OCI-LY1 (cell line): Measurements from ENCODE around the gene BTBD10.

Experiments used
- CTCF ChIP-seq: fragments of 200-600 bp; sonication (generic), shearing (Covaris generic); IDR thresholded peaks from 2 replicates; pipeline ENCODE4 v1.5.1; 2017; ENCODE audit warnings: mild to moderate bottlenecking, antibody characterized with exemption, low read length, moderate library complexity, mixed read lengths
- EZH2 ChIP-seq: fragments of 200-600 bp; sonication (generic), shearing (Covaris generic); IDR thresholded peaks from 2 replicates; pipeline ENCODE4 v1.8.0; 2017; ENCODE audit warnings: borderline replicate concordance, mixed run types, mild to moderate bottlenecking, antibody characterized with exemption, low read length, moderate library complexity, mixed read lengths

GRCh38 chr11:13503393-13503792 lies 40.4 kb upstream of the BTBD10 start:
- TF ChIP-seq CTCF (no peak), EZH2 (no peak)
